Left forelimb (tissue), 1 donor: Measurements from ENCODE around the gene DCAF12.

Experiments
- DNase-seq: peaks from one replicate; pipeline ENCODE4 v3.0.0-alpha.2; 2018; ENCODE audit warnings: low spot score

The DCAF12 gene

DNA sequence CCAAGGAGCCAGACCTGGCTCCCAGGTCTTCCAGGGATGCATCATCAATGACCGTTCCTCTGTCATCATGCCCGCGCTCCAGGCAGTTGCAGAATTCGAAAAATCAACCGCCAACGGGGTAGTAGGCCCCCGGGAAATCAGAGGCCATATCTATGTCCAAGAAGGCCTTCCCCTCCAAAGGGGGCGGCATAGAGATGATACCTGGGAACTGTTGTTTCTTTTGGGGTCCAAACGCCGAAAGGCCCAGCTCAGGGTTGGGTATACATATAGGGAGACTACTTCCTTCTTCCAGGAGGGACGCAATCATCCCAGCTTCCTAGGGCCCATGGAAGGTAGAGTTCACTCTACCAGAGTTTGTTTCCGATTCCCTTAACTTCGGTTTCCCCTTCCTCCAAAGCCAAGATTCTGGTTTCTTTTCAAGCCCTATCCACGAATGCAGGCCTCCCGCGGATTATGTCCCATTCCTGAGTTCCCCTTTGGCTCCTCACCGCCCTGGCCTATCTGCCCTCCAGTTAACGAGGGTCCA lies 754 bp downstream of the DCAF12 start:
- no peak for DNase-seq

DNA sequence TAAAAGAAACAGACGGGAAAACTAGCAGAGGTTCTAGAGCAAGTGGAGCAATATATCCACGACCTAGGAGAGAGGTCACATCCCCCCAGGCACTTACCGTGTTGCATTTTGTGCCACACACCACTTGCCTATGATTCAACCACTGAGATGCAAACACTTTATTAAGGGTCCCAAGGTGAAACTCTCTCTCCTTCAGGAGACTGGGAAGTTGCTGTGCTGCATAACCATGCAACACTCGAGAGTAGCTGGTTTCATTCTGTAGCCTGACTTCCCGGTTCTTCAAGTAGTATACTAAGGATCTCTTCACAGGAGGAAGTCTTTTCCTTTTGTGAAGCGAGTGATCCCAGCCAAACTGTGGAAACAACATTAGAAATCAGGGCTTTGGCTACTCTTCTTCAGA lies 1.6 kb downstream of the DCAF12 start:
- no peak for DNase-seq

DNA sequence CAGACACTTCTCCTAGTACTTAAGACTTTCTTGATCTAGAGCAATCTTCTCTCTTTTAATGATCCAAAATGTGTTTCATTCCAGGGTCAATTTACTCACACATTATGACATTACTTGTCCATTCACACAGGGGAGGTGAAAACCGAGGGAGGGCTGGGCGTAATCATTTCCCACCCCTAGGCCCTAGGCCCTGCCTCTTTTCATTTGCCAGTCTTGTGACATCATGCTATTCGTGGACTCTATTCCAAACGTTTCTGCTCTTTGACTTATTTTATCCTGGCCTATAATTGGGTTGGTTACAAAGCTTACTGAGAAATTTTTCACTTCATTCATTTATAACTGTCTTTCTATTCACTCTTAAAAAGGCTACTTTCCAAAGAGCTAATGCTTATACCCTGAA lies 2.4 kb downstream of the DCAF12 start:
- no peak for DNase-seq

DNA sequence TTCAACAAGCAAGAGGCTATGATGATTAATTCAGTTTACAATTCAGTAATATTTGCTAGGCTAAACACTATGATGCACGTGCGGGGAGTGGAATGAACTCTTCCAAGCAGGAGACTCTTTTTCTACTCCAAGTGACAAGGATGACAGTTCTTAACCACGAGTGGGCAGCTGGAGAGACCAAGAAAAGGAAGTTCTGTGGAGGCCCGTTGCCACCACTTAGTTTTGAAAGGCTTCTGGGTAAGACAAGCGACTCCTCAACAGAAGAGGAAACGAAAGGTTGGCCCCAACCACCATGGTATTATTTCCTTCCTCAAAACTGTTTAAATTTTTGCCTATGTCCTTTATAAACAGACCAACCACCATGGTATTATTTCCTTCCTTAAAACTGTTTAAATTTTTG lies 2.8 kb downstream of the DCAF12 start:
- no peak for DNase-seq

DNA sequence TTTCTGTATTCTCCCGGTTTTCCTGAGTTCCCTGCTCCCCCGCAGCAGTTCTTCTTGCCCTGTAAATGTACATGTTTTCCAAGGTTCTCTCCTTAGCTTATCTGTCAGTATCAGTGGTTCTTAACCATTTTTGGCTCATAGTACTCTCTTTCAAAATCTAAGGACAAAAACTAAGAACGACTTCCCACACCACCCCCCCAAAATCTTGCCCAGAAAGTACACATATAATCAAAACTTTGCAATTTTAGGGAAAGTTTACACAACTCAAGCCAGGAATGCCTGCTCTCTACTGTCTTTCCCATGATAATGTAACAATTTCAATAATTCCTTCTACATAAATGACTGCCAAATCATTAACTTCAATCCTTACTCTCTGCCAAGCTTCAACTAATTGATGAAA lies 4.5 kb downstream of the DCAF12 start:
- no peak for DNase-seq

DNA sequence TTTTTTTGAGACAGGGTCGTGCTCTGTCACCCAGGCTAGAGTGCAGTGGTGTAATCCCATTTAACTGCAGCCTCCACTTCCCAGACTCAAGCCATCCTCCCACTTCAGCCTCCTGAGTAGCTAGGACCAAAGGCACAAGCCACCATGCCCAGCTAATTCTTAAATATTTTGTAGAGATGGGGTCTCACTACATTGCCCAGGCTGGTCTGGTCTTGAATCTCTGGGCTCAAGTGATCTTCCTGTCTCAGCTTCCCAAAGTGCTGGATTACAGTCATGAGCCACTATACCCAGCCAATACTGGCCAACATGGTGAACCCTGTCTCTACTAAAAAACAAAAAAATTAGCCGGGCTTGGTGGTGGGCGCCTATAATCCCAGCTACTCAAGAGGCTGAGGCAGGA lies 6.8 kb downstream of the DCAF12 start:
- no peak for DNase-seq

DNA sequence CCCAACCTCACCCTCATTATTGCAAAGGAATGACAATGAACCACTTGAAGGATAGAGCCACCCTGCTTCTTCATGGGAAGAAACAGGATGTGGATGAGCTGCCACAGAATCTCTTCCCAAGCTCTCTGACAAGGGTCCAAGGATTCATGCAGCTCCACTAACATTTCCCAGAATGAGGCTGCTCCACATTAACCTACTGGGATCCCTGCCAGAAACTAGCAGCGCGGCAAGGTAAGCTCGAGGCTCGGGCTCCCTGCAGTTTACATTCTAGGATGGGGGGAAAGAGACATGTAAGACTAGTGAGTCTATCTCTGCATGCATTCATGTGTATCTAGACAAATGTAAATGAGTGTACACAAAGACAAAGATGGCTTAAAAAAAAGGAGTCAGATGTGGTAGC lies 12.1 kb downstream of the DCAF12 start:
- DNase-seq: no peak

DNA sequence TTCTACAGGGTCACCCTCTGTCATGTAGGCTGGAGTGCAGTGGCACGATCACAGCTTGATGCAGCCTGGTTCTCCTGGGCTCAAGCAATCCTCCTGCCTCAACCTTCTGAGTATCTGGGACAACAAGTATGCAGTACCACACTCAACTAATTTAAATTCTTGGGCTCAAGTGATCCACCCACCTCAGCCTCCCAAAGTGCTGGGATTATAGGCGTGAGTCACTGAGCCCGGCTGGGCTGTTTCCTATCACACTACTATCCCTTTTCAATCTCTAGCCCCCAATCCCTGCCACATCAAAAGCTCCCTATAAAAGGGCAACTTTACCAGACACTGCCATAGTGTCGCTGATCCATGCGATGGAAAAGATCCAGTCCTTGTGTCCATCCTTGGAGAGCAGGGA lies 20.4 kb downstream of the DCAF12 start:
- DNase-seq: no peak

DNA sequence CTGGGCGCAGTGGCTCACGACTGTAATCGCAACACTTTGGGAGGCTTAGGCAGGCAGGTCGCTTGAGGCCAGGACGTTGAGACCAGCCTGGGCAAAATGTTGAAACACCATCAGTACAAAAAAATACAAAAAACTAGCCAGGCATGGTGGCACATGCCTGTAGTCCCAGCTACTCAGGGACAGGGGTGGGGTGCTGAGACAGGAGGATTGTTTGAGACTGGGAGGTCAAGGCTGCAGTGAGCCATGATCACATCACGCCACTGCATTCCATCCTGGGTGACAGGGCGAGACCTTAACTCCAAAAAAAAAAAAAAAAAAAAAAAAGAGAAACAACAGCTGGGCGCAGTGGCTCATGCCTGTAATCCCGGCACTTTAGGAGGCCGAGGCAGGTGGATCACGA lies 23.7 kb downstream of the DCAF12 start:
- DNase-seq: no peak

DNA sequence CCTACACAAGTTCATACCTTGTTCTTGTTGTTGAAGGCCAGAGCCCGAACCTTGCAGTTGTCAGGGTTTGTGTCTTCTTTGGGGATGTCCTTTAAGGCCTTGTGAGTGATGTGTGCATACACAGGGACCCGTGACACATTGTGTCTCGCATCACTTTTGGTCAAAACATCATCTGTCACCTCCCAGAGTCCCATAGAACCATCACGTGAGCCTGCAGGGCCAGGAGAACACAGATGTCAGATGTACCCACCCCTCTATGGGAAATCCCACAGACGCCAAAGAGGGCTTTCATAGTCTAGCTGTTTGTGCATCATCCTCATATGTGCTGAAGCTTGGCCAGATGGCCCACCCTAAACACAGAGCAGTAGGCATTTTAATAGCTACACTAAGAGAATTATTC lies 28.2 kb downstream of the DCAF12 start:
- no peak for DNase-seq

DNA sequence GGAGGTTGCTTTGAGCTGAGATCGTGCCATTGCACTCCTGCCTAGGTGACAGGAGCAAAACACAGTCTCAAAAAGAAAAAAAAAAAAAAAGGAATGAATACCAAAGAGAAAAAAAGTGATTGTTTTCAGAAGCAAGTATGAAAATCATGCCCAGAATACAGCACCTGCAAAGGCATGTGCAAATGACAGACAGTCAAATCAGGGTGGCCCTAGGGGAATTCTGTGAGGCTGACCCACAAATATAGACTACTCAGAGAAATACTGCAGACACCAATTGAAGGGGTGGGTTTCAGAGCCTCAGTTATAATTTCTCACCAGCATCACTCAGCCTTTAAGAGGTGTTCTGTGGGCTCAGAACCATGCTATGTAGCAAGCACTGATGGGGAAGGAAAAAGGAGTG lies 28.6 kb downstream of the DCAF12 start:
- no peak for DNase-seq

DNA sequence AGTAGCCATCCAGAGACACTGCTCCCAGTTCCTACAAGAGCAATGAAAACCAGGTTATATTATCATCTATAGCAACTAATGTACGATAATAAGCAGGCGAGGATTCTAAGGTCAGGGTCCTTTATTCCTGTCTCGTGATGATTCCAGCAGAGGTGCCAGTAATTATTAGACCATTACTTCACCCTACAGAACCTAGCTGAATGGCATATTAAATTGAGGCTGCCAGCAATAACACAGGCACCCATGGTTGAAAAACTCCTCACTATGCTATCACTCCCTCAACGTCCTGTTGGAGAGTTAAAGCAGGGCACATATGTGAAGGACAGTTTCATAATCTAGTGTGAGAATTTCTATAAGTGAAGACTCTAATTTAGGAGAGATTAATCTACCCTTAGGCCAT lies 29.7 kb downstream of the DCAF12 start:
- no peak for DNase-seq

DNA sequence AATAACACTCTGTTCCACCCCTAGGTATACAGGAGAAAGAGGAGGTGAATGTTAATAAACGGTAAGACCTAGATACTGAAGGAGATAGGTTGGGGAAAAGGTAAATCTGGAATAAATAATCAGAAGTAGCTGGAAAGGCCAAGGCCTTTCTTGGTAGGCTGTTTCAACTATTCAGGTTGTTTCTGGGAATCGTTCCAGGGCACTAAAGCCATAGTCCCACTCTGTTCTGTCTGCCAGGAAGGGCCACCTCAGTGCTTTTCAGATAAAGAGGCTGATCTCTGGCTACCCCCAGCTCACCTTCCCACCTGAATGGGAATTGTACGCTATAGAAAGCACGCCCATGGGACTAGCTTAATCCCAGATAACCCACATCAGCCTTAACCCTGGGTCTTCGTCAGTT lies 32.9 kb downstream of the DCAF12 start:
- no peak for DNase-seq

DNA sequence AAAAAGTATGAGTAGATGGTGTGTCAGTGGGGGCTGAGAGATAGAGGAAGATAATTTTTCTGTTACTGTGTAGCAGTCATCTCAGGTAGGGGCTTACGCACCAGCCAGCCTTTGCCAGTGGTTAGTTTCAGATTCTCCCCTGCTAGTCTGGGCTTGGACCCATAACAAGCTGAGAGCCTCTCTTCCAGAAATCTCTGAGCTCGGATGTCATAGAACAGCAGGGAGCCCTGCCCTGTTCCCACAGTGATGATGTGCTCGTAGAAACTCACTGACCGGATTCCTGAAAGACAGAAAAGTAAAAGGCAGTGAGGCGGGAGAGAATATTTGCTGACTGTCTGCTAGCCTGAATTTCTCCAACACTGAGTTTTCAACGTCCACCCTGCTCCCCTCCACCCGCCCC lies 37.2 kb downstream of the DCAF12 start:
- no peak for DNase-seq

DNA sequence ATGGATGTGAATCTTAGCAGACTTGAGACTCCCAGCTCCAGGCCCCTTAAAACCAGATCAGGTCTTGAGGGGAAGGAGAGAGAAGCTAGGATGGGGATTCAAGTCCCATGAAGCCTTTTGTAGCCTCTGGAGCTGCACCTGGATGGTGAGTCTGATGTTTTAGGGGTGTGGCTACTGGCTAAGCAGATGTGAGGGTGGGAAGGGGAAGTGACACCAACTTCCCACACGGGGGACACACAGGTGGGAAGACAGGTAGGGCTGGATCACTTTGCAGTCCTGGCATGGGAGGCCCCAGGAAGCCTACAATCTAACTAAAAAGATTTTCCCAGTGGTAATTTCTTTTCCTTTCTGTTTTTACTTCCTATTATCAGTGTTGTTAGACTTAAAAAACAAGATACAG lies 39.1 kb downstream of the DCAF12 start:
- DNase-seq: no peak

DNA sequence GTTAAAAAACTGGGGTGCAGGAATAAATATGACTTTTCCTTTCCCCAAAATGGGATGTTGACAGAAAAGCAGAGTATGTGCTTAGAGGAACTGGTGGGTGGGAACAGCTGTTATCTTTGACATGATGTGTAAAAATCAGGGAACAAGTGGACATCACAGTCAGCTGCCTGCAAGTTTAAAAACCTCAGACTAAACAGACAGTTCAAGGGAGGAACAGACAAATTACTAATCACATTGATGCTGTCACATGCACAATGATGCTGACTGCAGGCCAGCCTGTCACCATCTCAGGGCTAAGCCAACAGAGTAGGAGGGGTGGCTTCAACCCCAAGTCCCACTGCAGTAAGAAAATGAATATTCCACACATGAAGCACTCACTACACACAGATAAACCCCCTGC lies 39.6 kb downstream of the DCAF12 start:
- DNase-seq: no peak

DNA sequence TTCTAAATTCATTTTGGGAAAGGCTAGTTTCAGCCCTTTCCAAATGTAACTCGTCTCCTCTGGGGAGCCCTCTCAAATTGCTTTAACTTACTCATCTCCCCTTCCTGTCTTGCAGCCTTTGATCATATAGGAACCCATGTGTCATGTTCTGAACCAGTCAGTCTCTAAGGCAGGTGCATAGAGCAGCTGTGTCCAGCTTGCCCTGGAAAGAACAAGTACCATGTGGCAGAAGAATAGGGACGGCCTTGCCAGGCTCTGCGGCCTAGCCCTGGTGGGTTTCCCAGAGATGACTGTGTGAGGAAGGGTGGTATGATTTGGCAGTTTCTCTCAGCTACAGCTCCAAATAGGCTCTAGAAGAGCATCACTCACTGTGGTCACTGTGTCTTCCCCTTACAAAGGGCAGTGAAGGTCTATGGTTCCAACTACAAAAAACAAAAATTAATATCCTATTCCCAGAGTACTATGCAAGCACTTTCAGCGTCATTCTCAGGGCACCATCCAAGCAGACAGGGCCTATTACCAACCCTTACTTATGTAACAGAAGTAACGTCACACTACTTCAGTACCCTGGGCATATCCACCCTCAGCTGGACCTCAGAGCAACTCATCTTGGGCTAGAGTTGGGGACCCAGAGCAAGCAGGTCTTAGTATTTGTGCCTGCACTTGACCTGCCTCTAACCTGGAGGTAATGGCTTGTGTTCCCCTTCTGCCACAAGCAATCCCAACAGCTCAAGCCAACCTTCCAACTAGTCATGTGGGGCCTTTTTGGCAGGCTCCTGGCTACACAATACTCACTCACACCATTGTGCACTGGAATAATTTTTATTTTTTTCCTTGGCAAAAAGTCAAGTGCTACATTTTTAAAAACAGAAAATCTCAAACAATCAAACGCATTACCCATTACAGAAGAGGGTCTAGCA lies 40.7 kb downstream of the DCAF12 start:
- no peak for DNase-seq

DNA sequence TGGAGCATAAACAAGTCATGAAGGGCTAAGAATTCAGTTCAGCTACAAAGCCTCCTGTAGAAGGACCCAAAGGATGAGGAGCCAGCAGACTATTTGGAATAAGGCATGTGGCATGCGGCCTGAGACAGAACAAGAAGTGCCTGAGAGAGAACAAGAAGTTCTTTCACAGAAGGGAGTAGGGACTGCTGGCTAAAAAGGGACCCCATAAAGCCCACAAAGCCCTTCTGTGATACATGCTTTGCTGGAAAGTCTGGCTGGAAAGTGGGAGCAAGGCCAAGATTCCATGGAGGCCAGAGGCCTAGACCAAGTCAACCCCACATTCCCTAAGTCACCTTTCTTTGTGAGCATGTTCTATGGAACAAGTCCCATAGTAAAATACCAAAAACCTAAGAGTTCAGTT lies 41.9 kb downstream of the DCAF12 start:
- no peak for DNase-seq

DNA sequence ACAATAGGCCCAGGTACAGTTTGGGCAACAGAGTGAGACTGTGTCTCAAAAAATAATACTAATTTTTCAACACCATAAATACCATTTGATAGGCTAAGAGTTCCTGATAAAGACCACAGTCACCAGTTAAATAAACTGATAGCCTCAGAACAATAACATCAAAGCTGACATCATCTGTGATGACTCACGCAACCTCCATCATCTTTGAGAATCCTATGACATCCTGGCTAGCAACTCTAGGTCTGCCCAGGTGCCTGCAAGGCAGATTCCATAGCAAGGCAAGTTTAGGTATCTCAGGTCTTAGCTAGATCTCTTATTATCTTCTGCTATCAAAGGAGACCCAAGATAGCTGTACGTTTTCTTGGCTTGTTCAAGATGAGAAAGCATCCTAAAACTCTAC lies 47.3 kb downstream of the DCAF12 start:
- no peak for DNase-seq

DNA sequence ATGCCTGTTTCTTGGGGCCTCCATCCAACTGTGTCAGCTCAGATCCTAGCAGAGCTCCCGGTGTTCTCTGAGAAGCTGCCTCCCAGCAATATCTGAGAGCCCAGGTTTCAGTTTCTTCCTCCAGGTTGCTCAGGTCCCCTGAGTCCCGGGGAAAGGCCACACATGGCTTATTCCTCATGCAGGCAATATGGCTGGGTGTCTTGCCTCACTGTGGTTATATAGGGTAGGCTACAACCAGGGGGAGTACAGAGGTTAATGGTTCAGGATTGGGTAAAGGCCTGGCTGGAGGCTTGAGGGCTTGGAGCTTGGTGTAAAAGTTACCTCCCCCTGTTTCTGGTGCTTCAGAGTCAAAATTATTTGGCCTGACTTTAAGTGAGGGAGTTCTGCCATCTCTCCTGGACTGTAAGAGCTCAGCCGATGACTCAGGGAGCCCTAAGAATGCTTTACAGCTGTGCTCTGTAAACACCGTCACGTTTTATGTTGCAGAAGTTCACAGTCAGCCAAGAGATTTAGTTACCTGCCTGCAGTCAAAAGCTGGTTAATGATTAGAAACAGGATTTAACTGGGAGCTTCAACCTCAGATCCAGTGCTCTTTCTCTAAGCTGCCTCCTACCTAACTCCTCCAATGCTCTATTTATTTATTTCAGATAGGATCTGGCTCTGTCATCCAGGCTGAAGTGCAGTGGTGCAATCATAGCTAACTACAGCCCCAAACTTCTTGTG lies 53.5 kb downstream of the DCAF12 start:
- DNase-seq: no peak

DNA sequence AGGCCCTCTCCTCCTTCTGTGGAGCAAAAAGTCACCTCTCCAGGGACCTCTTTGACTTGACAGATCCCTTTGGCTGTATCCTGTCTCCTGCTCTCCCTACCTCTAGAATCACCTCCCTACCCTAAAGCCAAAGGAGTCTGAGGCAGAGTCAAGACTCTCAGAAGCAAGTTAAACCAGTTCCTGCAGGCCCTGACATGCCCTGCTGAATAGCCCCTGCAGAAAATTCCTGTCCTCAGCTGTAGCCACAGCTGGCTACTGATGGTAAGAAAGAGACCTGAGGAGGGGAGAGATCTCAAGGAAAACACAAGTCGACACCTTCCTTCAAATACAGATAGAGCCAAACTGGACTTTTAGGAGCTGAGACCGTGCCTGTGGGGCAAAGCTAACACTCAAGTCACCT lies 54.1 kb downstream of the DCAF12 start:
- DNase-seq: no peak

DNA sequence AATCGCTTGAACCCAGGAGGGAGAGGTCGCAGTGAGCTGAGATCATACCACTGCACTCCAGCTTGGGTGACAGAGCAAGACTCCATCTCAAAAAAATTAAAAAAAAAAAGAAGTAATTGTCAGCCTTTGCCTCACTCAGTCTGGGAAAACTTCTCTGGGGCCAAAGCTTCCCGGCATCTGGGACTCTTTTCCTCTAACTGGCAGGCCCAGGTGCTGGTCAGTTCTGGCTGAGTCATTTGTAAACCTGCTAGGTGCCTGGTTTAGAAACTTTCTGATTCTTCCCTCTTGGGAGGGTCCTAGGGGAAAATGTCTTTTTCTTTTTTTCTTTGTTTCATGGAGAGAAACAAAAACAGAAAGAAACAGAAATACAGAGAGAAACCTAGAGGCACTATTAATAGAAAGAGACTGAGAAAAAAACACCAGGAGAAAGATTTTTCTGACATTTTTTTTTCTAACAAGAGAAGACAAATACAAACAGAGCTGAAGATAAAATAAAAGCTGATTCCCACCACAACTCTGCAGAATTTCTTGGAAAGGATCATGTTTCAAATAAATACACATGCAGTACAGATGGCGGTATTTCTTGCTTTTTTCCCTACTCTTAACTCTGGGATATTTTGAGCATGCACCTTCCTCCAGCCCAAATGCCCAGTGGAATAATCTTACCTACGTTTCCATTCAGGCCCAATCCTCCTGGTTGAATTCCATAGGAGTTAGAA lies 55.7 kb downstream of the DCAF12 start:
- no peak for DNase-seq

DNA sequence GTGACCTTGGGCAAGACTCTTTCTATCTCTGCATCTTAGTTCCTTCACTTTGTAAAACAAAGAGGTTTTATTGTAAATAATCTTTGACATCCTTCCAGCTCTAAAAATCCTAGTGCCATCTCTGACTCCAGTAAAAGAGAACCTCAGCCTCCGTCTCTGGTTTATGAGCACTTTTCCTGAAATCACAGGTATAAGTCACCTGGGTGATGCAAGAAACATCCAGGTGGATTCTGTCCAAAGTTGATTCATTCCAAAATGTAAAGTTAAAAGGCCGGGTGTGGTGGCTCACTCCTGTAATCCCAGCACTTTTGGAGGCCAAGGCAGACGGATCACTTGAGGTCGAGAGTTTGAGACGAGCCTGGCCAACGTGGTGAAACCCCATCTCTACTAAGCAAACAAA lies 56.7 kb downstream of the DCAF12 start:
- no peak for DNase-seq
